Vagina (tissue), 2 donors: ENCODE data around the gene RPL10A.

Experiments
- CTCF ChIP-seq, 3 experiments: fragments of 450-650 bp in 2 of 3; fragments of 200-600 bp in 1 of 3; sonication (generic) in 1 of 3; IDR thresholded peaks; one replicate each; pipeline ENCODE4 v1.5.1; 2017 to 2019; ENCODE audit warnings: antibody characterized with exemption in 3 of 3, mild to moderate bottlenecking in 2 of 3, moderate library complexity in 2 of 3
- POLR2A ChIP-seq, 2 donors: fragments of 450-650 bp; IDR thresholded peaks; one replicate each; pipeline ENCODE4 v1.6.1; 2017; ENCODE audit warnings: antibody characterized with exemption in 2 of 2, mild to moderate bottlenecking in 2 of 2, moderate library complexity in 2 of 2
- POLR2AphosphoS5 ChIP-seq, 2 donors: sonication (generic); formaldehyde crosslinking; IDR thresholded peaks; one replicate each; pipeline ENCODE4 v1.9.0; 2017; ENCODE audit warnings: antibody characterized with exemption in 2 of 2, mild to moderate bottlenecking in 2 of 2, low read depth in 1 of 2; ENCODE audit not compliant: insufficient read depth in 1 of 2

GRCh38 chr6:35473850-35474130 is 5.6 kb downstream of the RPL10A start:
- TF ChIP-seq CTCF (IDR thresholded peaks at IDR 0.05) (no peak), POLR2A (IDR thresholded peaks at IDR 0.05) (no peak), POLR2AphosphoS5 (IDR thresholded peaks at IDR 0.05; ENCODE audit: insufficient read depth in 1 of 2, low read depth in 1 of 2) (no peak)
